Endothelial cell of umbilical vein (primary cell): ENCODE results near the gene DAGLB. TPM values are rescaled to one million over a fixed set of nuclear protein-coding genes. Genes with fewer than 3 reads are reported as not detected.

Experiments used
- BruUV-seq: library from RNA; stranded (reverse); fragments of 400-500 nt; replicated peaks from 2 replicates; lab custom pipeline; 2021; lab: Mats Ljungman, UMichigan
- CTCF ChIA-PET: fragments of 300-600, 350-600 bp; sonication (Branson Sonifier 250); formaldehyde crosslinking; loops from one replicate; lab custom pipeline; 2021; ENCODE audit warnings: antibody characterized with exemption, inconsistent platforms; lab: Charles Lee
- POLR2A ChIA-PET: fragments of 300-600, 350-600 bp; sonication (Branson Sonifier 250); formaldehyde crosslinking; loops from one replicate; lab custom pipeline; 2021; ENCODE audit warnings: antibody characterized with exemption, inconsistent platforms; lab: Charles Lee
- DNase-seq: peaks from one replicate; pipeline ENCODE4 v3.0.0-alpha.2; 2011; ENCODE audit warnings: low read depth, low spot score
- FAIRE-seq: peaks from 2 replicates; lab custom pipeline; 2011; peaks lifted over from hg19 to GRCh38; lab: Jason Lieb, UNC
- H2AFZ ChIP-seq: 2 replicates; pipeline ENCODE4 v1.6.0; 2012; ENCODE audit warnings: low read depth, low read length, control low read depth, inconsistent platforms
- H3K27ac ChIP-seq: 2 replicates; pipeline ENCODE4 v1.5.1; 2011; ENCODE audit warnings: low read depth, mild to moderate bottlenecking, control low read depth, low read length, moderate library complexity; ENCODE audit not compliant: insufficient read depth
- H3K27me3 ChIP-seq, 2 experiments: 2 replicates each; pipeline versions ENCODE4 v1.6.0 to v1.6.1; 2011; ENCODE audit warnings: low read length in 2 of 2, mixed read lengths in 1 of 2; ENCODE audit not compliant: control insufficient read depth in 2 of 2, insufficient read depth in 2 of 2
- H3K36me3 ChIP-seq, 2 experiments: 2 replicates in 1 of 2; 3 replicates in 1 of 2; pipeline ENCODE4 v1.5.1; 2011; ENCODE audit warnings: low read length in 2 of 2, mild to moderate bottlenecking in 1 of 2, moderate library complexity in 1 of 2; ENCODE audit not compliant: control insufficient read depth in 2 of 2, insufficient read depth in 2 of 2; ENCODE audit errors: extremely low read depth in 1 of 2
- H3K4me1 ChIP-seq: 3 replicates; pipeline ENCODE4 v1.5.1; 2011; ENCODE audit warnings: mild to moderate bottlenecking, low read length; ENCODE audit not compliant: control insufficient read depth, insufficient read depth; ENCODE audit errors: extremely low read depth
- H3K4me2 ChIP-seq: 2 replicates; pipeline ENCODE4 v1.6.1; 2011; ENCODE audit warnings: low read length, control low read depth, mixed read lengths; ENCODE audit not compliant: insufficient read depth
- H3K4me3 ChIP-seq, 3 experiments: fragments of 200-600 bp in 1 of 3; sonication (generic), shearing (Covaris generic) in 1 of 3; replicated peaks in 1 of 3; 2 replicates each; pipeline ENCODE4 v1.5.1; 2011 to 2016; ENCODE audit warnings: control low read depth in 3 of 3, low read length in 3 of 3, mild to moderate bottlenecking in 2 of 3, inconsistent platforms in 1 of 3, low read depth in 1 of 3, moderate library complexity in 1 of 3; ENCODE audit not compliant: insufficient read depth in 1 of 3
- H3K79me2 ChIP-seq: 2 replicates; pipeline ENCODE4 v1.6.0; 2012; ENCODE audit warnings: low read length, inconsistent platforms; ENCODE audit not compliant: control insufficient read depth, insufficient read depth
- H3K9ac ChIP-seq: replicated peaks from 2 replicates; pipeline ENCODE3; 2011; ENCODE audit warnings: low read length, control low read depth; ENCODE audit not compliant: insufficient read depth; ENCODE audit errors: extremely low read depth
- H3K9me1 ChIP-seq: replicated peaks from 3 replicates; pipeline ENCODE4 v1.6.0; 2011; ENCODE audit warnings: mild to moderate bottlenecking, low read length; ENCODE audit not compliant: control insufficient read depth, insufficient read depth; ENCODE audit errors: extremely low read depth
- H3K9me3 ChIP-seq: replicated peaks from 2 replicates; pipeline ENCODE4 v1.5.1; 2012; ENCODE audit warnings: low read length, inconsistent platforms; ENCODE audit not compliant: control insufficient read depth, insufficient read depth
- H4K20me1 ChIP-seq: replicated peaks from 2 replicates; pipeline ENCODE3; 2011; ENCODE audit warnings: mild to moderate bottlenecking, low read length; ENCODE audit not compliant: control insufficient read depth, insufficient read depth; ENCODE audit errors: extremely low read depth
- CTCF ChIP-seq, 2 donors: IDR thresholded peaks; 1 replicate in 1 of 2; 2 replicates in 1 of 2; pipeline ENCODE4 v1.5.1; 2011; ENCODE audit warnings: low read length in 2 of 2, mild to moderate bottlenecking in 2 of 2, moderate library complexity in 2 of 2, control low read depth in 1 of 2, inconsistent platforms in 1 of 2, low read depth in 1 of 2; ENCODE audit not compliant: insufficient read depth in 1 of 2; ENCODE audit errors: extremely low read depth in 1 of 2
- EZH2 ChIP-seq: IDR thresholded peaks from 2 replicates; pipeline ENCODE4 v1.6.1; 2012; ENCODE audit warnings: borderline replicate concordance, low read depth, mild to moderate bottlenecking, moderate library complexity, low read length, inconsistent platforms; ENCODE audit not compliant: severe bottlenecking
- FOS ChIP-seq: IDR thresholded peaks from 2 replicates; pipeline ENCODE4 v1.6.1; 2011; ENCODE audit warnings: mild to moderate bottlenecking, low read length, moderate library complexity, borderline replicate concordance; ENCODE audit not compliant: insufficient read depth
- GATA2 ChIP-seq: IDR thresholded peaks from 2 replicates; pipeline ENCODE4 v1.7.0; 2011; ENCODE audit warnings: low read depth, mild to moderate bottlenecking, moderate library complexity, mixed read lengths, low read length; ENCODE audit not compliant: insufficient read length, insufficient read depth
- JUN ChIP-seq: IDR thresholded peaks from 2 replicates; pipeline ENCODE4 v1.6.1; 2011; ENCODE audit warnings: borderline replicate concordance, low read depth; ENCODE audit not compliant: insufficient read length, insufficient read depth
- MYC ChIP-seq: IDR thresholded peaks from one replicate; pipeline ENCODE4 v1.6.1; 2011; ENCODE audit warnings: mild to moderate bottlenecking, low read depth, low read length
- POLR2A ChIP-seq: IDR thresholded peaks from 2 replicates; pipeline ENCODE4 v1.6.1; 2012; ENCODE audit warnings: low read depth, mild to moderate bottlenecking, control low read depth, low read length
- POLR2AphosphoS5 ChIP-seq: IDR thresholded peaks from 2 replicates; pipeline ENCODE4 v1.6.1; 2012; ENCODE audit warnings: low read depth, mild to moderate bottlenecking, control low read depth, low read length, moderate library complexity; ENCODE audit not compliant: insufficient read depth
- dilution Hi-C: fragments of 300-500 bp; cut with MboI; formaldehyde crosslinking; loops from one replicate; pipeline ENCODE4 v1.15.0; 2019; ENCODE audit warnings: low sequenced_read_pairs; ENCODE audit not compliant: extremely low pct_ligation_motif_present
- intact Hi-C: fragments of 100-400 bp; cut with micrococcal nuclease; formaldehyde crosslinking; loops from one replicate; pipeline ENCODE4 v1.10.0; 2022
- polyA plus RNA-seq, 4 experiments: library from polyadenylated mRNA; depleted of rRNA in 3 of 4; stranded (reverse) in 3 of 4; unstranded in 1 of 4; fragments of >200 nt; gene quantifications; 2 replicates each; pipeline versions ENCODE4 v1.2.1 to v1.2.3, GENCODE V29; 2011 to 2012; ENCODE audit warnings: missing spikeins in 1 of 4
- total RNA-seq: library from RNA; stranded (reverse); gene quantifications from 2 replicates; pipeline ENCODE4 v1.2.3, GENCODE V29; 2021

The DAGLB gene
- total and polyA plus RNA-seq, 2 donors (not counting 3 experiments of a cell fraction or from before 2014, with no cell fraction given) = 28.2 to 48.2 TPM

DNA sequence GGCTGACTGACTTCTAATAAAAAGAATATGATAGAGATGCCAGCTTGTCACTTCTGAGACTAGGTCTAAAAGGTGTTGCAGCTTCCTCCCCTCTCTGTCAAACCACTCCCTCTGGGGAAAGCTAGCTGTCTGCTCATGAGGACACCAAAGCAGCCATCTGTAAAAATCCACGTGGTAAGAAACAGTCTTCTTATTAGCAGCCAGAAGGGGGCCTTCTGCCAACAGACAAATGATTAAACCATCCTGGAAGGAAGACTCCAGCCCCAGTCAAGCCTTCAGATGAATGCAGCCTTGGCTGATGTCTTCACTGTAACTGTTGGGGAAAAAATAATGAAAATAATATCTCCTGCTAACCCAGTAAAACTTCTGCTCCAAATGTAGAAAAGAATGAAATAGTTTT is 41.9 kb upstream of the DAGLB start:
- intact Hi-C loops (no loop called here), dilution Hi-C loops (no loop called here)
- no peaks in the 10 kb centered on the region for H3K36me3 ChIP-seq
- no peak overlapping the region for H3K27ac ChIP-seq
- TF ChIP-seq GATA2 = no peak
- H4K20me1 ChIP-seq = no peaks in the 10 kb centered on the region
- peaks cover 4 to 6% of the 10 kb centered on the region in 2 experiments for H3K27me3 ChIP-seq
- no peaks in the 10 kb centered on the region for H3K9me1 ChIP-seq
- H3K9me3 ChIP-seq = no peaks in the 10 kb centered on the region
- no peak overlapping the region for H3K9ac ChIP-seq
- CTCF ChIA-PET = no interaction called here
- DNase-seq (no peak), FAIRE-seq (no peak)
- no peaks in the 10 kb centered on the region for H3K79me2 ChIP-seq
- no peak overlapping the region for H2AFZ ChIP-seq
- POLR2A ChIA-PET = no interaction called here
- BruUV-seq = no TSS peak
- no peaks in the 10 kb centered on the region for H3K4me1 ChIP-seq
- no peak overlapping the region for H3K4me2 ChIP-seq
- H3K4me3 ChIP-seq = no peak overlapping the region

- TF ChIP-seq FOS (no peak), MYC (no peak), CTCF (IDR thresholded peaks at IDR 0.05; ENCODE audit: extremely low read depth in 1 of 2, insufficient read depth in 1 of 2, low read depth in 1 of 2, low read length in 2 of 2) (no peak), EZH2 (no peak), POLR2AphosphoS5 (no peak), JUN (no peak), POLR2A (no peak)
Observed at GRCh38 chr7:6487184-6487545, 39.4 kb upstream of the DAGLB start.

More at GRCh38 chr7:6487184-6487545, 39.4 kb upstream of the DAGLB start:
- no peaks in the 10 kb centered on the region for H4K20me1 ChIP-seq
- H3K4me2 ChIP-seq = no peak overlapping the region
- peaks cover 8% of the 10 kb centered on the region for H3K4me1 ChIP-seq
- no TSS peak for BruUV-seq
- H3K27ac ChIP-seq = no peak overlapping the region
- H3K9me1 ChIP-seq = no peaks in the 10 kb centered on the region
- CTCF ChIA-PET = no interaction called here
- POLR2A ChIA-PET = no interaction called here
- peaks cover 4% of the 10 kb centered on the region in 2 experiments for H3K27me3 ChIP-seq
- no peak for FAIRE-seq
- DNase-seq = no peak
- no peaks in the 10 kb centered on the region for H3K36me3 ChIP-seq
- H3K9me3 ChIP-seq = no peaks in the 10 kb centered on the region
- no peak overlapping the region for H3K4me3 ChIP-seq
- H3K79me2 ChIP-seq = peaks cover 17% of the 10 kb centered on the region
- dilution Hi-C loops (no loop called here), intact Hi-C loops (no loop called here)
- no peak overlapping the region for H3K9ac ChIP-seq
- H2AFZ ChIP-seq = no peak overlapping the region
